Lower lobe of right lung (tissue), 2 donors: ENCODE results near the gene SMIM10L2A. TPM values are rescaled to one million over a fixed set of nuclear protein-coding genes. Genes with fewer than 3 reads are reported as not detected.

Source experiments
- ATAC-seq, 2 donors: fragments of 200-7000 bp; cut with Tn5 transposase; one replicate each; pipeline ENCODE4 v1.9.1; 2020 to 2022; ENCODE audit warnings: mild to moderate bottlenecking in 2 of 2, moderate library complexity in 2 of 2
- DNase-seq: peaks from one replicate; pipeline ENCODE4 v3.0.0-alpha.2; 2020
- H3K27ac ChIP-seq: fragments of 200-600 bp; one replicate; pipeline ENCODE4 v1.8.0; 2022
- H3K27me3 ChIP-seq: fragments of 200-600 bp; one replicate; pipeline ENCODE4 v1.8.0; 2022; ENCODE audit warnings: low read depth
- H3K36me3 ChIP-seq: fragments of 200-600 bp; one replicate; pipeline ENCODE4 v1.8.0; 2022; ENCODE audit warnings: mild to moderate bottlenecking
- H3K4me1 ChIP-seq: fragments of 200-600 bp; one replicate; pipeline ENCODE4 v1.8.0; 2022
- H3K4me3 ChIP-seq: fragments of 200-600 bp; one replicate; pipeline ENCODE4 v1.8.0; 2022; ENCODE audit warnings: mild to moderate bottlenecking
- H3K9me3 ChIP-seq: fragments of 200-600 bp; one replicate; pipeline ENCODE4 v1.8.0; 2022
- intact Hi-C: fragments of 100-400 bp; cut with DNase I; formaldehyde crosslinking; loops from one replicate; pipeline ENCODE4 v1.11.0; 2022
- long read RNA-seq: library from polyadenylated mRNA; unstranded; transcript quantifications from one replicate; pipeline ENCODE4 v2.0.0, GENCODE V29; 2021
- total RNA-seq: library from RNA; stranded (reverse); fragmentation: NEBNext Ultra II Directional; extraction: Animal tissue kit (Norgen Biotek cat#: 25700); gene quantifications from one replicate; pipeline ENCODE4 v1.2.1, GENCODE V29; 2021
- TF ChIP-seq, protein P1 (sequence below): fragments of 200-600 bp; IDR thresholded peaks from one replicate; pipeline ENCODE4 v1.8.0; 2022; ENCODE audit warnings: antibody characterized with exemption, mild to moderate bottlenecking
- donor health status: DM: no; HTN: yes; CAD: no; lungs with severe emphysema.

SMIM10L2A gene
- 1.7 TPM for total RNA-seq
- long read RNA-seq, full-length matches to known transcripts: 5 of 8 reads
- long read RNA-seq, partial matches to known transcripts: 0 of 8 reads
- long read RNA-seq, other reads (novel, unspliced or antisense): 3 of 8 reads

GRCh38 chrX:135421932-135422809 lies at the start of gene SMIM10L2A:
Gene SMIM10L2A (plus strand): TSS chrX:135421944. CDS start chrX:135422132, 188 bp downstream.
- DNase-seq (no peak), ATAC-seq (peak in 1 of 2 donors; percentile 4)
- Histone ChIP-seq H3K4me1 (no peaks in the 10 kb centered on the region), H3K27me3 (no peaks in the 10 kb centered on the region), H3K36me3 (no peaks in the 10 kb centered on the region), H3K9me3 (no peaks in the 10 kb centered on the region), H3K4me3 (peak within 1 kb of the TSS; percentile 54), H3K27ac (peak within 1 kb of the TSS; percentile 24)
- TF ChIP-seq, protein P1, sequence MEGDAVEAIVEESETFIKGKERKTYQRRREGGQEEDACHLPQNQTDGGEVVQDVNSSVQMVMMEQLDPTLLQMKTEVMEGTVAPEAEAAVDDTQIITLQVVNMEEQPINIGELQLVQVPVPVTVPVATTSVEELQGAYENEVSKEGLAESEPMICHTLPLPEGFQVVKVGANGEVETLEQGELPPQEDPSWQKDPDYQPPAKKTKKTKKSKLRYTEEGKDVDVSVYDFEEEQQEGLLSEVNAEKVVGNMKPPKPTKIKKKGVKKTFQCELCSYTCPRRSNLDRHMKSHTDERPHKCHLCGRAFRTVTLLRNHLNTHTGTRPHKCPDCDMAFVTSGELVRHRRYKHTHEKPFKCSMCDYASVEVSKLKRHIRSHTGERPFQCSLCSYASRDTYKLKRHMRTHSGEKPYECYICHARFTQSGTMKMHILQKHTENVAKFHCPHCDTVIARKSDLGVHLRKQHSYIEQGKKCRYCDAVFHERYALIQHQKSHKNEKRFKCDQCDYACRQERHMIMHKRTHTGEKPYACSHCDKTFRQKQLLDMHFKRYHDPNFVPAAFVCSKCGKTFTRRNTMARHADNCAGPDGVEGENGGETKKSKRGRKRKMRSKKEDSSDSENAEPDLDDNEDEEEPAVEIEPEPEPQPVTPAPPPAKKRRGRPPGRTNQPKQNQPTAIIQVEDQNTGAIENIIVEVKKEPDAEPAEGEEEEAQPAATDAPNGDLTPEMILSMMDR: no peak
- intact Hi-C loops: no loop called here

DNA sequence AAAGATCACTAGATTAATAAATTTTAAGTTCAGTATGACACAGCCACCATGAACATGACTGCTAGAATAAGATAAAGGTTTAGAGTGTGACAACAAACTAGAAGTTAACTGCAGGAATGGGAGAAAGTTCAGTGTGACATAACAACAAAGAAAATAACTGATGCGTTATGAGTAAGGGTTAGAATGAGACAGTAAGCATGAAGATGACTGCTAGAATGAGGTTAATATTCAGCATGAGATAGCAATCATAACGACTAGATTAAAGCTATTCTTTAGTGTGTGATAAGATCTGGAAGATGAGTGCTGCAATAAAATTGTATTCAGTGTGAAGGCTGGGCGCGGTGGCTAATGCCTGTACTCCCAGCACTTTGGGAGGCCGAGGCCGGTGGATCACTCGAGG lies 48.4 kb upstream of the SMIM10L2A start:
- no peak overlapping the region for H3K4me3 ChIP-seq
- no peaks in the 10 kb centered on the region for H3K9me3 ChIP-seq
- H3K27me3 ChIP-seq: no peaks in the 10 kb centered on the region
- ATAC-seq (no peak), DNase-seq (no peak)
- H3K27ac ChIP-seq: no peak overlapping the region
- TF ChIP-seq, protein P1: no peak
- H3K4me1 ChIP-seq: no peaks in the 10 kb centered on the region
- no peaks in the 10 kb centered on the region for H3K36me3 ChIP-seq
- intact Hi-C loops: no loop called here

GRCh38 chrX:135382260-135382659 lies 39.5 kb upstream of the SMIM10L2A start:
- no peaks in the 10 kb centered on the region for H3K36me3 ChIP-seq

DNA sequence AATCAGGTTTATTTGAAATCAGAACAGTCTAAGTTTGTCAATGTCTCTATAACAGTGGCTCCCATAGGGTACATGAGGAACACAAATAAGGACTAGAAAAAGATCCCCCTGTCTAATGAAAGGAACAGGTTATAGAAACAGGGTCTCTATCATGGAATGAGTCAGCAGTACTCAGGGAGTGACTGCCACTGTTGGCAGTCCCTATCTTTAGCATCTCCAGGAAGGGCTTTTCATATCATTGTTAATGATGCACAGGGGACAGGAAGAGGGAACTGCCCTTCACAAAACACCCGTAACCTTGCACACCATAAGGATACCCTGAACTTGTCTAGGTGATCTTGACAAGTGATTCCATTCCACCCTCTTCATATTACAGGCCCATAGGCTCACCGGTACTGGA lies 38.5 kb upstream of the SMIM10L2A start:
- TF ChIP-seq, protein P1: no peak
- H3K4me1 ChIP-seq: no peaks in the 10 kb centered on the region
- no peak overlapping the region for H3K4me3 ChIP-seq
- no peak overlapping the region for H3K27ac ChIP-seq
- ATAC-seq: no peak
- intact Hi-C loops: no loop called here
- no peak for DNase-seq
- H3K36me3 ChIP-seq: no peaks in the 10 kb centered on the region
- no peaks in the 10 kb centered on the region for H3K9me3 ChIP-seq
- H3K27me3 ChIP-seq: no peaks in the 10 kb centered on the region

More at GRCh38 chrX:135382260-135382659, 39.5 kb upstream of the SMIM10L2A start:
- intact Hi-C loops: no loop called here
- Histone ChIP-seq H3K9me3 (no peaks in the 10 kb centered on the region), H3K27ac (no peak overlapping the region), H3K4me1 (no peaks in the 10 kb centered on the region), H3K4me3 (no peak overlapping the region), H3K27me3 (no peaks in the 10 kb centered on the region)
- no peak for ATAC-seq
- TF ChIP-seq, protein P1: no peak
- no peak for DNase-seq

- intact Hi-C loops: no loop called here
- H3K27ac ChIP-seq: no peak overlapping the region
- no peaks in the 10 kb centered on the region for H3K4me1 ChIP-seq
- ATAC-seq (no peak), DNase-seq (no peak)
- no peaks in the 10 kb centered on the region for H3K36me3 ChIP-seq
- no peaks in the 10 kb centered on the region for H3K27me3 ChIP-seq
- H3K9me3 ChIP-seq: no peaks in the 10 kb centered on the region
- no peak overlapping the region for H3K4me3 ChIP-seq
- TF ChIP-seq, protein P1: no peak
Measured at GRCh38 chrX:135384161-135384836, 37.4 kb upstream of the SMIM10L2A start.
